Inferior parietal cortex (tissue), 1 donor: ENCODE measurements around the gene DUSP1.

Experiments used
- DNase-seq: peaks from one replicate; pipeline ENCODE4 v3.0.0-alpha.2; 2016; ENCODE audit errors: extremely low spot score

DUSP1 gene

GRCh38 chr5:172777881-172778814, 7.2 kb upstream of the DUSP1 start:
- no peak for DNase-seq

GRCh38 chr5:172776235-172776594, 5.2 kb upstream of the DUSP1 start:
- DNase-seq = no peak

GRCh38 chr5:172775326-172776234, 4.6 kb upstream of the DUSP1 start:
- no peak for DNase-seq

- DNase-seq = no peak
Observed at GRCh38 chr5:172774561-172775315, 3.7 kb upstream of the DUSP1 start.

- DNase-seq = no peak
Observed at GRCh38 chr5:172773481-172774469, 2.8 kb upstream of the DUSP1 start.

GRCh38 chr5:172772112-172772906, 1.3 kb upstream of the DUSP1 start:
- DNase-seq = peak; percentile 73

- DNase-seq = peak; percentile 52
Observed at GRCh38 chr5:172771439-172772111, 580 bp upstream of the DUSP1 start.

GRCh38 chr5:172770374-172770674, 671 bp downstream of the DUSP1 start:
- DNase-seq = no peak

- DNase-seq = peak; percentile 39
Observed at GRCh38 chr5:172769616-172770373, 1.2 kb downstream of the DUSP1 start.

GRCh38 chr5:172769342-172769615, 1.7 kb downstream of the DUSP1 start:
- no peak for DNase-seq

GRCh38 chr5:172768573-172769341, 2.2 kb downstream of the DUSP1 start:
- DNase-seq = no peak

- no peak for DNase-seq
Observed at GRCh38 chr5:172768098-172768572, 2.9 kb downstream of the DUSP1 start.

- DNase-seq = peak; percentile 82
Observed at GRCh38 chr5:172766287-172767108, 4.5 kb downstream of the DUSP1 start.

GRCh38 chr5:172765766-172766286, 5.2 kb downstream of the DUSP1 start:
- peak; percentile 27 for DNase-seq

- DNase-seq = peak; percentile 95
Observed at GRCh38 chr5:172764861-172765765, 5.9 kb downstream of the DUSP1 start.

- no peak for DNase-seq
Observed at GRCh38 chr5:172763120-172763464, 7.9 kb downstream of the DUSP1 start.
